ENCODE measurements around the gene SLC29A3.

DNA sequence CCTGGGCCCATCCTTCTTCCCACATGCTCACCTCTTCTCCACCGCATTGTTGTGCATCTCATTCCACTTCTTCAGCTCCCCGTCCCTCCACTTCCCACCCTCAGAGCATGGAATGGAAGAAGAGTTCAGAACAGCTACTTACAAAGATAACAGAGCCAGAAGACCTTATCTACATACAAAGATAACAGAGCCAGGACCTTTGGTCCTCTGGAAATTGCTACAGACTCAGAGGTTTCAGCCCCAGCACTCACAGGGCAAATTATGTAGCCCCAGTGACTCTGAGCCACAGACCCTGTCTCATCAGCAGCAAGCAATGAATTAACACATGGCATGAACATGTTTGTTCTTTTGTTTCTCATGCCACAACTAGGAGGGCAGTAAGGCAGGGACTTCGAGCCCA, 28.7 kb upstream of the SLC29A3 start:
- TF ChIP-seq, protein P1, sequence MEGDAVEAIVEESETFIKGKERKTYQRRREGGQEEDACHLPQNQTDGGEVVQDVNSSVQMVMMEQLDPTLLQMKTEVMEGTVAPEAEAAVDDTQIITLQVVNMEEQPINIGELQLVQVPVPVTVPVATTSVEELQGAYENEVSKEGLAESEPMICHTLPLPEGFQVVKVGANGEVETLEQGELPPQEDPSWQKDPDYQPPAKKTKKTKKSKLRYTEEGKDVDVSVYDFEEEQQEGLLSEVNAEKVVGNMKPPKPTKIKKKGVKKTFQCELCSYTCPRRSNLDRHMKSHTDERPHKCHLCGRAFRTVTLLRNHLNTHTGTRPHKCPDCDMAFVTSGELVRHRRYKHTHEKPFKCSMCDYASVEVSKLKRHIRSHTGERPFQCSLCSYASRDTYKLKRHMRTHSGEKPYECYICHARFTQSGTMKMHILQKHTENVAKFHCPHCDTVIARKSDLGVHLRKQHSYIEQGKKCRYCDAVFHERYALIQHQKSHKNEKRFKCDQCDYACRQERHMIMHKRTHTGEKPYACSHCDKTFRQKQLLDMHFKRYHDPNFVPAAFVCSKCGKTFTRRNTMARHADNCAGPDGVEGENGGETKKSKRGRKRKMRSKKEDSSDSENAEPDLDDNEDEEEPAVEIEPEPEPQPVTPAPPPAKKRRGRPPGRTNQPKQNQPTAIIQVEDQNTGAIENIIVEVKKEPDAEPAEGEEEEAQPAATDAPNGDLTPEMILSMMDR (IDR thresholded peaks at IDR 0.05; ENCODE audit: control extremely low read depth in 1 of 3, insufficient read depth in 1 of 3, low read depth in 1 of 3, low read length in 3 of 3) = no peak
- TF ChIP-seq EP300 (IDR thresholded peaks at IDR 0.05; ENCODE audit: borderline replicate concordance in 1 of 2, low read depth in 2 of 2, low read length in 2 of 2) = no peak
- no peak for TF ChIP-seq SRF (IDR thresholded peaks at IDR 0.05; ENCODE audit: low read depth, low read length)
- TF ChIP-seq CHD2 (IDR thresholded peaks at IDR 0.05; ENCODE audit: low read length) = no peak
- TF ChIP-seq CBX8 (IDR thresholded peaks at IDR 0.05; ENCODE audit: borderline replicate concordance, low read depth, low read length) = no peak
- TF ChIP-seq NRF1 (IDR thresholded peaks at IDR 0.05; ENCODE audit: low read depth, low read length) = no peak
- no peak for TF ChIP-seq POLR2A (IDR thresholded peaks at IDR 0.05; ENCODE audit: control extremely low read depth in 1 of 2, low read depth in 2 of 2, low read length in 2 of 2)
- TF ChIP-seq TEAD4 (IDR thresholded peaks at IDR 0.05; ENCODE audit: low read depth, low read length) = no peak
- TF ChIP-seq YY1 (IDR thresholded peaks at IDR 0.05; ENCODE audit: low read depth, low read length) = no peak
- TF ChIP-seq, protein P2, sequence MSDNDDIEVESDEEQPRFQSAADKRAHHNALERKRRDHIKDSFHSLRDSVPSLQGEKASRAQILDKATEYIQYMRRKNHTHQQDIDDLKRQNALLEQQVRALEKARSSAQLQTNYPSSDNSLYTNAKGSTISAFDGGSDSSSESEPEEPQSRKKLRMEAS (IDR thresholded peaks at IDR 0.05) = no peak
- TF ChIP-seq, protein P3, sequence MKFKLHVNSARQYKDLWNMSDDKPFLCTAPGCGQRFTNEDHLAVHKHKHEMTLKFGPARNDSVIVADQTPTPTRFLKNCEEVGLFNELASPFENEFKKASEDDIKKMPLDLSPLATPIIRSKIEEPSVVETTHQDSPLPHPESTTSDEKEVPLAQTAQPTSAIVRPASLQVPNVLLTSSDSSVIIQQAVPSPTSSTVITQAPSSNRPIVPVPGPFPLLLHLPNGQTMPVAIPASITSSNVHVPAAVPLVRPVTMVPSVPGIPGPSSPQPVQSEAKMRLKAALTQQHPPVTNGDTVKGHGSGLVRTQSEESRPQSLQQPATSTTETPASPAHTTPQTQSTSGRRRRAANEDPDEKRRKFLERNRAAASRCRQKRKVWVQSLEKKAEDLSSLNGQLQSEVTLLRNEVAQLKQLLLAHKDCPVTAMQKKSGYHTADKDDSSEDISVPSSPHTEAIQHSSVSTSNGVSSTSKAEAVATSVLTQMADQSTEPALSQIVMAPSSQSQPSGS (IDR thresholded peaks at IDR 0.05; ENCODE audit: low read length) = no peak
- TF ChIP-seq MAFK (IDR thresholded peaks at IDR 0.05; ENCODE audit: low read depth, low read length) = no peak

Data from H1 (cell line).